ENCODE measurements around the gene MAN1A1.

MAN1A1 gene

GRCh38 chr6:119345114-119345513, 4.4 kb downstream of the MAN1A1 start:
- no peak for DNase-seq

- no peak for DNase-seq
These were observed 5.3 kb downstream of the MAN1A1 start for GRCh38 chr6:119344306-119344705.

- DNase-seq, result no peak
These were observed 5.9 kb downstream of the MAN1A1 start for GRCh38 chr6:119343573-119344146.

GRCh38 chr6:119343167-119343566, 6.4 kb downstream of the MAN1A1 start:
- DNase-seq, result no peak

- DNase-seq, result no peak
These were observed 7.1 kb downstream of the MAN1A1 start for GRCh38 chr6:119342430-119342829.

- no peak for DNase-seq
These were observed 8.6 kb downstream of the MAN1A1 start for GRCh38 chr6:119340796-119341487.

GRCh38 chr6:119339941-119340456, 9.6 kb downstream of the MAN1A1 start:
- no peak for DNase-seq

- DNase-seq, result no peak
These were observed 11.8 kb downstream of the MAN1A1 start for GRCh38 chr6:119337762-119338161.

GRCh38 chr6:119337252-119337651, 12.3 kb downstream of the MAN1A1 start:
- DNase-seq, result no peak

GRCh38 chr6:119334535-119335264, 14.9 kb downstream of the MAN1A1 start:
- DNase-seq, result no peak

GRCh38 chr6:119333707-119334295, 15.8 kb downstream of the MAN1A1 start:
- no peak for DNase-seq

- DNase-seq, result no peak
These were observed 16.4 kb downstream of the MAN1A1 start for GRCh38 chr6:119333063-119333609.

- DNase-seq, result no peak
These were observed 17.8 kb downstream of the MAN1A1 start for GRCh38 chr6:119331663-119332286.

GRCh38 chr6:119330520-119331113, 18.9 kb downstream of the MAN1A1 start:
- no peak for DNase-seq

GRCh38 chr6:119329794-119330180, 19.8 kb downstream of the MAN1A1 start:
- DNase-seq, result no peak

- no peak for DNase-seq
These were observed 20.4 kb downstream of the MAN1A1 start for GRCh38 chr6:119328892-119329793.

- no peak for DNase-seq
These were observed 21.3 kb downstream of the MAN1A1 start for GRCh38 chr6:119328254-119328653.

- DNase-seq, result no peak
These were observed 21.8 kb downstream of the MAN1A1 start for GRCh38 chr6:119327810-119328209.

GRCh38 chr6:119326291-119327005, 23.1 kb downstream of the MAN1A1 start:
- DNase-seq, result no peak

GRCh38 chr6:119325559-119326265, 23.8 kb downstream of the MAN1A1 start:
- no peak for DNase-seq
